CD14-positive monocyte (primary cell): ENCODE data around the gene RPS6KA5. TPM values are rescaled to one million over a fixed set of nuclear protein-coding genes. Genes with fewer than 3 reads are reported as not detected.
"Not testable (repeated sequence)": the region's sequence is repeated elsewhere in the genome, so short reads cannot be mapped to it uniquely, and the experiment has no call there.

Source experiments
- DNase-seq, 3 donors: peaks; one replicate each; pipeline ENCODE4 v3.0.0-alpha.2; 2011 to 2022
- H2AFZ ChIP-seq: 2 replicates; pipeline ENCODE4 v1.6.0; 2012; ENCODE audit warnings: mild to moderate bottlenecking, low read depth, low read length, inconsistent platforms; ENCODE audit not compliant: insufficient read depth, poor library complexity, severe bottlenecking
- H3K27ac ChIP-seq, 2 donors: 1 replicate in 1 of 2; 2 replicates in 1 of 2; pipeline ENCODE4 v1.5.1; 2012 to 2013; ENCODE audit warnings: low read length in 2 of 2, control low read depth in 1 of 2, inconsistent platforms in 1 of 2, low read depth in 1 of 2, mild to moderate bottlenecking in 1 of 2
- H3K27me3 ChIP-seq, 2 donors: one replicate each; pipeline versions ENCODE4 v1.6.0 to v1.6.1; 2011 to 2013; ENCODE audit warnings: low read length in 2 of 2; ENCODE audit not compliant: control insufficient read depth in 2 of 2, insufficient read depth in 2 of 2
- H3K36me3 ChIP-seq, 2 donors: replicated peaks in 1 of 2; 1 replicate in 1 of 2; 2 replicates in 1 of 2; pipeline versions ENCODE4 v1.5.1 to v1.6.1; 2012 to 2013; ENCODE audit warnings: low read length in 2 of 2, control low read depth in 1 of 2, inconsistent platforms in 1 of 2, mild to moderate bottlenecking in 1 of 2; ENCODE audit not compliant: insufficient read depth in 2 of 2, control insufficient read depth in 1 of 2
- H3K4me1 ChIP-seq, 2 donors: 1 replicate in 1 of 2; 2 replicates in 1 of 2; pipeline versions ENCODE4 v1.5.1 to v1.6.1; 2012 to 2013; ENCODE audit warnings: low read length in 2 of 2, control low read depth in 1 of 2, inconsistent platforms in 1 of 2, mild to moderate bottlenecking in 1 of 2, moderate library complexity in 1 of 2; ENCODE audit not compliant: insufficient read depth in 2 of 2, control insufficient read depth in 1 of 2
- H3K4me2 ChIP-seq: replicated peaks from 2 replicates; pipeline ENCODE3; 2012; ENCODE audit warnings: low read length, moderate library complexity, mild to moderate bottlenecking; ENCODE audit not compliant: poor library complexity, severe bottlenecking; ENCODE audit errors: extremely low read depth
- H3K4me3 ChIP-seq, 3 experiments: fragments of 200-600 bp in 1 of 3; sonication (generic) in 1 of 3; replicated peaks in 1 of 3; 1 replicate in 2 of 3; 2 replicates in 1 of 3; pipeline ENCODE4 v1.5.1; 2011 to 2013; ENCODE audit warnings: low read length in 3 of 3, mild to moderate bottlenecking in 3 of 3, control low read depth in 2 of 3, low read depth in 2 of 3, inconsistent platforms in 1 of 3, moderate library complexity in 1 of 3
- H3K79me2 ChIP-seq: 2 replicates; pipeline ENCODE4 v1.6.0; 2012; ENCODE audit warnings: mild to moderate bottlenecking, control low read depth, inconsistent platforms, low read length, moderate library complexity; ENCODE audit not compliant: insufficient read depth
- H3K9ac ChIP-seq: 2 replicates; pipeline ENCODE4 v1.6.0; 2017; ENCODE audit warnings: low read length, mild to moderate bottlenecking; ENCODE audit not compliant: insufficient read depth, poor library complexity, severe bottlenecking
- H3K9me3 ChIP-seq, 2 donors: replicated peaks in 1 of 2; 1 replicate in 1 of 2; 2 replicates in 1 of 2; pipeline versions ENCODE4 v1.5.1 to v1.6.1; 2012 to 2013; ENCODE audit warnings: low read length in 2 of 2, control low read depth in 1 of 2; ENCODE audit not compliant: control insufficient read depth in 1 of 2, insufficient read depth in 1 of 2
- H4K20me1 ChIP-seq: 2 replicates; pipeline ENCODE4 v1.6.0; 2012; ENCODE audit warnings: mild to moderate bottlenecking, low read length, control low read depth, moderate library complexity; ENCODE audit not compliant: insufficient read depth
- H3K27ac Mint-ChIP-seq, 7 donors: one replicate each; pipeline ENCODE4 v1.8.0; 2020; ENCODE audit warnings: mild to moderate bottlenecking in 7 of 7, mixed read lengths in 7 of 7, moderate library complexity in 6 of 7, inconsistent platforms in 2 of 7
- H3K27me3 Mint-ChIP-seq, 3 donors: one replicate each; pipeline ENCODE4 v1.8.0; 2021 to 2022; ENCODE audit warnings: low read depth in 3 of 3, mild to moderate bottlenecking in 3 of 3, mixed read lengths in 3 of 3, moderate library complexity in 3 of 3, inconsistent platforms in 1 of 3
- H3K36me3 Mint-ChIP-seq, 2 donors: one replicate each; pipeline ENCODE4 v1.8.0; 2020; ENCODE audit warnings: mixed read lengths in 2 of 2, inconsistent platforms in 1 of 2, mild to moderate bottlenecking in 1 of 2
- H3K4me1 Mint-ChIP-seq: one replicate; pipeline ENCODE4 v1.8.0; 2020; ENCODE audit warnings: mild to moderate bottlenecking, mixed read lengths
- H3K4me3 Mint-ChIP-seq, 2 donors: one replicate each; pipeline ENCODE4 v1.8.0; 2020; ENCODE audit warnings: mild to moderate bottlenecking in 2 of 2, mixed read lengths in 2 of 2, moderate library complexity in 1 of 2
- H3K9me3 Mint-ChIP-seq, 7 donors: one replicate each; pipeline ENCODE4 v1.8.0; 2020 to 2022; ENCODE audit warnings: mixed read lengths in 7 of 7, mild to moderate bottlenecking in 6 of 7, moderate library complexity in 6 of 7, inconsistent platforms in 2 of 7
- WGBS: methylation state at CpG from one replicate; pipeline ENCODE4 v1.1.5; 2013; ENCODE audit warnings: missing lambda C conversion rate; ENCODE audit not compliant: insufficient coverage; 5-methylcytosine and 5-hydroxymethylcytosine counted together
- intact Hi-C, 2 donors: fragments of 100-400 bp; cut with micrococcal nuclease; formaldehyde crosslinking; loops; one replicate each; pipeline versions ENCODE4 v1.15.0 to v1.15.1; 2023
- polyA plus RNA-seq, 3 donors: library from polyadenylated mRNA; depleted of rRNA in 1 of 3; unstranded in 2 of 3; stranded (reverse) in 1 of 3; fragments of 300-500 nt in 2 of 3; fragments of >200 nt in 1 of 3; fragmentation: Illumina TruSeq in 2 of 3; gene quantifications; 1 replicate in 2 of 3; 2 replicates in 1 of 3; pipeline ENCODE4 v1.2.3, GENCODE V29; 2012 to 2021
- TF ChIP-seq, protein P1 (sequence below): fragments of 200-600 bp; IDR thresholded peaks from one replicate; pipeline ENCODE4 v1.8.0; 2022; ENCODE audit warnings: antibody characterized with exemption, mild to moderate bottlenecking

The RPS6KA5 gene
- polyA plus RNA-seq, 3 donors: 4.4 to 10.1 (median 7.9) TPM

GRCh38 chr14:91098591-91098990 lies 38.1 kb upstream of the RPS6KA5 start:
- 100% methylated on average over 3 of the region's 3 CpGs for WGBS
- no peaks in the 10 kb centered on the region for H3K27me3 ChIP-seq
- H4K20me1 ChIP-seq: no peaks in the 10 kb centered on the region
- H3K36me3 ChIP-seq: no peaks in the 10 kb centered on the region
- Mint-ChIP-seq H3K36me3 (no peaks in the 10 kb centered on the region), H3K4me1 (no peaks in the 10 kb centered on the region), H3K9me3 (no peaks in the 10 kb centered on the region), H3K27me3 (peaks cover 0 to 4% (median 2%) of the 10 kb centered on the region in 3 donors), H3K4me3 (no peak overlapping the region), H3K27ac (no peak overlapping the region)
- intact Hi-C loops: no loop called here
- H3K79me2 ChIP-seq: no peaks in the 10 kb centered on the region
- no peak for DNase-seq
- H3K4me2 ChIP-seq: no peak overlapping the region
- H3K27ac ChIP-seq: no peak overlapping the region
- H3K9me3 ChIP-seq: no peaks in the 10 kb centered on the region
- no peaks in the 10 kb centered on the region for H3K4me1 ChIP-seq
- H3K4me3 ChIP-seq: no peak overlapping the region
- no peak overlapping the region for H2AFZ ChIP-seq
- TF ChIP-seq, protein P1, sequence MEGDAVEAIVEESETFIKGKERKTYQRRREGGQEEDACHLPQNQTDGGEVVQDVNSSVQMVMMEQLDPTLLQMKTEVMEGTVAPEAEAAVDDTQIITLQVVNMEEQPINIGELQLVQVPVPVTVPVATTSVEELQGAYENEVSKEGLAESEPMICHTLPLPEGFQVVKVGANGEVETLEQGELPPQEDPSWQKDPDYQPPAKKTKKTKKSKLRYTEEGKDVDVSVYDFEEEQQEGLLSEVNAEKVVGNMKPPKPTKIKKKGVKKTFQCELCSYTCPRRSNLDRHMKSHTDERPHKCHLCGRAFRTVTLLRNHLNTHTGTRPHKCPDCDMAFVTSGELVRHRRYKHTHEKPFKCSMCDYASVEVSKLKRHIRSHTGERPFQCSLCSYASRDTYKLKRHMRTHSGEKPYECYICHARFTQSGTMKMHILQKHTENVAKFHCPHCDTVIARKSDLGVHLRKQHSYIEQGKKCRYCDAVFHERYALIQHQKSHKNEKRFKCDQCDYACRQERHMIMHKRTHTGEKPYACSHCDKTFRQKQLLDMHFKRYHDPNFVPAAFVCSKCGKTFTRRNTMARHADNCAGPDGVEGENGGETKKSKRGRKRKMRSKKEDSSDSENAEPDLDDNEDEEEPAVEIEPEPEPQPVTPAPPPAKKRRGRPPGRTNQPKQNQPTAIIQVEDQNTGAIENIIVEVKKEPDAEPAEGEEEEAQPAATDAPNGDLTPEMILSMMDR: no peak
- H3K9ac ChIP-seq: no peak overlapping the region

DNA sequence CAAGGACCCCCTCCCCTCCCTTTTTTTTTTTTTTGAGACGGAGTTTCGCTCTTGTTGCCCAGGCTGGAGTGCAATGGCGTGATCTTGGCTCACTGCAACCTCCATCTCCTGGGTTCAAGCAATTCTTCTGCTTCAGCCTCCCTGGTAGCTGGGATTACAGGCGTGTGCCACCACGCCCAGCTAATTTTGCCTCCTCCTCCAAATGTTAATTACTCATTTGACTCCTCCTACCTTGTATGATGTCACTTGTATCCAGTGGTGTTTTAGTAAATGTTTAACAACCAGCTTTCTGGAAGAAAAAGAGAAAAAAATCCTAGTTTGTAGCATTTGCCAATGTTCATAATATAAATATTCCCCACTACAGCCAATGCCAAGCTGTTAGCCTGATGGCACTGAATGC lies 37.2 kb upstream of the RPS6KA5 start:
- H3K27me3 Mint-ChIP-seq, H3K36me3 Mint-ChIP-seq, H3K4me1 ChIP-seq, H3K9me3 Mint-ChIP-seq, H2AFZ ChIP-seq, intact Hi-C loops, H3K27ac ChIP-seq, H3K4me3 ChIP-seq, DNase-seq, H3K4me3 Mint-ChIP-seq, H3K9ac ChIP-seq, H3K36me3 ChIP-seq, H3K9me3 ChIP-seq, H3K4me2 ChIP-seq, H3K4me1 Mint-ChIP-seq, H3K79me2 ChIP-seq, H3K27me3 ChIP-seq, H4K20me1 ChIP-seq, H3K27ac Mint-ChIP-seq: not testable (repeated sequence)
- 100% methylated on average over 1 of the region's 5 CpGs for WGBS
